GM23338 (cell line): Measurements from ENCODE around the gene MYO5A. TPM values are rescaled to one million over a fixed set of nuclear protein-coding genes. Genes with fewer than 3 reads are reported as not detected.

Source experiments
- ATAC-seq: fragments of 200-7000 bp; cut with Tn5 transposase; 3 replicates; pipeline ENCODE4 v1.9.1; 2020
- DNase-seq: peaks from one replicate; pipeline ENCODE4 v3.0.0-alpha.2; 2015; ENCODE audit warnings: low spot score
- H2AFZ ChIP-seq: fragments of 200-600 bp; sonication (generic); 2 replicates; pipeline ENCODE4 v1.8.0; 2016; ENCODE audit warnings: antibody characterized with exemption, mild to moderate bottlenecking, moderate library complexity
- H3F3A ChIP-seq: fragments of 200-600 bp; sonication (generic); replicated peaks from 2 replicates; pipeline ENCODE4 v1.8.0; 2017; ENCODE audit warnings: antibody characterized with exemption, mixed run types, low read depth
- H3K27ac ChIP-seq: fragments of 200-600 bp; sonication (generic); 2 replicates; pipeline ENCODE4 v1.6.1; 2016; ENCODE audit warnings: low read depth
- H3K27me3 ChIP-seq: fragments of 200-600 bp; sonication (generic); 2 replicates; pipeline ENCODE4 v1.8.0; 2016; ENCODE audit warnings: mild to moderate bottlenecking, mixed run types, moderate library complexity; ENCODE audit not compliant: insufficient read depth
- H3K36me3 ChIP-seq: fragments of 200-600 bp; sonication (generic); 2 replicates; pipeline ENCODE4 v1.8.0; 2016; ENCODE audit warnings: mild to moderate bottlenecking; ENCODE audit not compliant: insufficient read depth
- H3K4me1 ChIP-seq: fragments of 200-600 bp; sonication (generic); 2 replicates; pipeline ENCODE4 v1.8.0; 2016; ENCODE audit warnings: mild to moderate bottlenecking, moderate library complexity; ENCODE audit not compliant: insufficient read depth
- H3K4me2 ChIP-seq: fragments of 200-600 bp; sonication (generic); 2 replicates; pipeline ENCODE4 v1.7.1; 2017; ENCODE audit warnings: mixed run types
- H3K4me3 ChIP-seq: fragments of 200-600 bp; sonication (generic); 2 replicates; pipeline ENCODE4 v1.6.1; 2016; ENCODE audit warnings: mixed run types
- H3K79me2 ChIP-seq: fragments of 200-600 bp; sonication (generic); replicated peaks from 2 replicates; pipeline ENCODE4 v1.8.0; 2017; ENCODE audit warnings: mild to moderate bottlenecking; ENCODE audit not compliant: insufficient read depth
- H3K9me2 ChIP-seq: fragments of 200-600 bp; sonication (generic); 2 replicates; pipeline ENCODE4 v1.8.0; 2017; ENCODE audit not compliant: insufficient read depth
- H4K20me1 ChIP-seq: fragments of 200-600 bp; sonication (generic); replicated peaks from 2 replicates; pipeline ENCODE4 v1.8.0; 2017; ENCODE audit warnings: mild to moderate bottlenecking; ENCODE audit not compliant: insufficient read depth
- H3K27ac Mint-ChIP-seq: 2 replicates; pipeline ENCODE4 v1.8.0; 2020; ENCODE audit warnings: inconsistent platforms, mild to moderate bottlenecking, moderate library complexity, mixed read lengths
- H3K27me3 Mint-ChIP-seq: 3 replicates; pipeline ENCODE4 v1.8.0; 2022; ENCODE audit warnings: low read depth, mild to moderate bottlenecking, moderate library complexity, mixed read lengths, inconsistent platforms; ENCODE audit not compliant: insufficient read depth, poor library complexity
- H3K36me3 Mint-ChIP-seq: 3 replicates; pipeline ENCODE4 v1.8.0; 2021; ENCODE audit warnings: low read depth, mild to moderate bottlenecking, inconsistent platforms, moderate library complexity, mixed read lengths
- H3K4me1 Mint-ChIP-seq: 3 replicates; pipeline ENCODE4 v1.8.0; 2020; ENCODE audit warnings: mild to moderate bottlenecking, inconsistent platforms, mixed read lengths
- H3K4me3 Mint-ChIP-seq: 3 replicates; pipeline ENCODE4 v1.8.0; 2021; ENCODE audit warnings: moderate library complexity, mild to moderate bottlenecking, inconsistent platforms, mixed read lengths
- H3K9me3 Mint-ChIP-seq: 3 replicates; pipeline ENCODE4 v1.8.0; 2020; ENCODE audit warnings: moderate library complexity, mild to moderate bottlenecking, inconsistent platforms, mixed read lengths
- CREB1 ChIP-seq: fragments of 250-450 bp; sonication (Bioruptor Pico); IDR thresholded peaks from 2 replicates; pipeline ENCODE4 v1.5.0; 2020; ENCODE audit warnings: low read depth, mild to moderate bottlenecking, moderate library complexity
- EZH2phosphoT487 ChIP-seq: fragments of 200-600 bp; sonication (generic); IDR thresholded peaks from one replicate; pipeline ENCODE4 v1.8.1; 2018; ENCODE audit warnings: antibody characterized with exemption; ENCODE audit not compliant: unreplicated experiment
- JUNB ChIP-seq: IDR thresholded peaks from one replicate; pipeline ENCODE4 v1.6.1; 2016; ENCODE audit warnings: antibody characterized with exemption; ENCODE audit not compliant: unreplicated experiment
- NANOG ChIP-seq: IDR thresholded peaks from 2 replicates; pipeline ENCODE4 v1.6.1; 2016; ENCODE audit warnings: antibody characterized with exemption, borderline replicate concordance
- POLR2AphosphoS5 ChIP-seq: IDR thresholded peaks from 2 replicates; pipeline ENCODE4 v1.6.1; 2016; ENCODE audit warnings: antibody characterized with exemption, low read depth
- STAT1 ChIP-seq: IDR thresholded peaks from one replicate; pipeline ENCODE4 v1.6.1; 2016; ENCODE audit warnings: antibody characterized with exemption; ENCODE audit not compliant: unreplicated experiment
- ZNF114 ChIP-seq: fragments of 250-450 bp; sonication (Bioruptor Pico); IDR thresholded peaks from 2 replicates; pipeline ENCODE4 v1.5.0; 2020; ENCODE audit warnings: mild to moderate bottlenecking, moderate library complexity
- ZNF331 ChIP-seq: fragments of 250-450 bp; sonication (Bioruptor Pico); IDR thresholded peaks from 2 replicates; pipeline ENCODE4 v1.5.0; 2020; ENCODE audit warnings: low read depth, mild to moderate bottlenecking, moderate library complexity
- polyA plus RNA-seq: library from polyadenylated mRNA; unstranded; fragments of >200 nt; fragmentation: Nextera tagmentation; extraction: Ambion mirVana; gene quantifications from 2 replicates; pipeline ENCODE4 v1.2.1, GENCODE V29; 2016
- total RNA-seq: library from RNA; depleted of rRNA; stranded (reverse); fragments of >200 nt; shearing (Covaris generic); gene quantifications from 2 replicates; pipeline ENCODE4 v1.2.3, GENCODE V29; 2014
- TF ChIP-seq, protein P1 (sequence below), 2 experiments: fragments of 200-600 bp in 1 of 2; sonication (generic) in 1 of 2; conservative IDR thresholded peaks; 2 replicates each; pipeline versions ENCODE4 v1.5.1 to v1.6.1; 2016 to 2017; ENCODE audit warnings: antibody characterized with exemption in 2 of 2, low read depth in 2 of 2, mild to moderate bottlenecking in 2 of 2, moderate library complexity in 1 of 2
- TF ChIP-seq, protein P2 (sequence below): IDR thresholded peaks from one replicate; pipeline ENCODE4 v1.6.1; 2018; ENCODE audit warnings: antibody characterized with exemption; ENCODE audit not compliant: unreplicated experiment
- TF ChIP-seq, protein P3 (sequence below): IDR thresholded peaks from 2 replicates; pipeline ENCODE4 v1.6.1; 2016; ENCODE audit warnings: antibody characterized with exemption

MYO5A gene
- total and polyA plus RNA-seq, 2 experiments from 2014 or later = 5.7 to 31.8 TPM

DNA sequence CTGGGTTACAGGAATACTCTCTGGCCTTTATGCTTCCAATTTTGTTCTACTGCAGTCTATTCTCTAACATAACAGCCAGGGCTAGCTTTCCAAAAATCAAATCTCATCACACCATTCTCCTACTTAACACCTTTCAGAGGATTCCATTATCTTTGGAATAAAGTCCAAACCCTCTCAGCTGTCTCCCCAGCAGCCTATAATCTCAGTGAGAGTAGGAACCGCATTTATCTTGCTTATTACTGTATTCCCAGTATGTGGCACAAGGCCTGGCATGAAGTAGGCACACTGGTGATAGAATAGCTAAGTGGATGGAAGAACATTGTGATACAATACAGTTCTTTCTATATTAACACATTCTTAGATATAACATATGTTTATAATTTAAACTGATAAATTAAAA lies 184.1 kb downstream of the MYO5A start:
- ATAC-seq = no peak
- peaks cover 20% of the 10 kb centered on the region for H3K4me1 ChIP-seq
- no peak overlapping the region for H3K4me3 ChIP-seq
- Mint-ChIP-seq H3K27me3 (peaks cover 3% of the 10 kb centered on the region), H3K4me1 (peaks cover 19% of the 10 kb centered on the region), H3K4me3 (no peak overlapping the region), H3K27ac (no peak overlapping the region), H3K9me3 (no peaks in the 10 kb centered on the region), H3K36me3 (peaks cover 5% of the 10 kb centered on the region; the same call in 1 of the 3 replicates)
- TF ChIP-seq STAT1 = no peak
- TF ChIP-seq, protein P1, sequence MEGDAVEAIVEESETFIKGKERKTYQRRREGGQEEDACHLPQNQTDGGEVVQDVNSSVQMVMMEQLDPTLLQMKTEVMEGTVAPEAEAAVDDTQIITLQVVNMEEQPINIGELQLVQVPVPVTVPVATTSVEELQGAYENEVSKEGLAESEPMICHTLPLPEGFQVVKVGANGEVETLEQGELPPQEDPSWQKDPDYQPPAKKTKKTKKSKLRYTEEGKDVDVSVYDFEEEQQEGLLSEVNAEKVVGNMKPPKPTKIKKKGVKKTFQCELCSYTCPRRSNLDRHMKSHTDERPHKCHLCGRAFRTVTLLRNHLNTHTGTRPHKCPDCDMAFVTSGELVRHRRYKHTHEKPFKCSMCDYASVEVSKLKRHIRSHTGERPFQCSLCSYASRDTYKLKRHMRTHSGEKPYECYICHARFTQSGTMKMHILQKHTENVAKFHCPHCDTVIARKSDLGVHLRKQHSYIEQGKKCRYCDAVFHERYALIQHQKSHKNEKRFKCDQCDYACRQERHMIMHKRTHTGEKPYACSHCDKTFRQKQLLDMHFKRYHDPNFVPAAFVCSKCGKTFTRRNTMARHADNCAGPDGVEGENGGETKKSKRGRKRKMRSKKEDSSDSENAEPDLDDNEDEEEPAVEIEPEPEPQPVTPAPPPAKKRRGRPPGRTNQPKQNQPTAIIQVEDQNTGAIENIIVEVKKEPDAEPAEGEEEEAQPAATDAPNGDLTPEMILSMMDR (conservative IDR thresholded peaks at IDR 0.05; ENCODE audit: low read depth in 2 of 2) = no peak
- no peaks in the 10 kb centered on the region for H3K27me3 ChIP-seq
- no peak overlapping the region for H2AFZ ChIP-seq
- H3K36me3 ChIP-seq = no peaks in the 10 kb centered on the region
- H3F3A ChIP-seq = no peaks in the 10 kb centered on the region
- no peak overlapping the region for H3K4me2 ChIP-seq
- H3K79me2 ChIP-seq = no peaks in the 10 kb centered on the region
- no peaks in the 10 kb centered on the region for H4K20me1 ChIP-seq
- no peak overlapping the region for H3K27ac ChIP-seq
- no peak for DNase-seq
- no peaks in the 10 kb centered on the region for H3K9me2 ChIP-seq

DNA sequence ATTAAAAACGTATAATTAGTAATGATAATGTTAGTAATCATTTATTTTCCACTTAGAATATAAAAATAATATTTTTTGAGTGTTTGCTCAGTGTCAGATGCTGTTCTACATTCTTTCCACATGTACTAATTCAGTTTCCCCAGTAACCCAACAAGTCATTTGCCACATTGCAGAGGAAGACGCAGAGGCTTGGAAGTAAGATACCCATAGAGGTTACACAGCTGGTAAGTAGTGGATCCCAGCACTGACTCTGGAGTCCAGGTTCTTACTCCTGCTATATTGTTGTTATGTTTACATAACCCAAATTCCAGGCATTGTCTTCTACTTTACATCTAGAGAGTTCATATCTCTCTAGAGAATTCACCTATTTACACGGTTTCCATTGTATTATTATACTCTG lies 184.8 kb downstream of the MYO5A start:
- Histone ChIP-seq H3F3A (no peaks in the 10 kb centered on the region), H2AFZ (no peak overlapping the region), H3K79me2 (no peaks in the 10 kb centered on the region), H3K9me2 (no peaks in the 10 kb centered on the region), H4K20me1 (no peaks in the 10 kb centered on the region), H3K27ac (no peak overlapping the region), H3K4me1 (peaks cover 26% of the 10 kb centered on the region), H3K27me3 (no peaks in the 10 kb centered on the region), H3K4me2 (no peak overlapping the region), H3K4me3 (no peak overlapping the region), H3K36me3 (no peaks in the 10 kb centered on the region)
- Mint-ChIP-seq H3K9me3 (no peaks in the 10 kb centered on the region), H3K27me3 (peaks cover 3% of the 10 kb centered on the region), H3K27ac (no peak overlapping the region), H3K4me3 (no peak overlapping the region), H3K4me1 (peaks cover 24% of the 10 kb centered on the region), H3K36me3 (peaks cover 5% of the 10 kb centered on the region; the same call in 1 of the 3 replicates)
- TF ChIP-seq, protein P1 (conservative IDR thresholded peaks at IDR 0.05; ENCODE audit: low read depth in 2 of 2) = no peak
- no peak for TF ChIP-seq NANOG
- TF ChIP-seq, protein P2, sequence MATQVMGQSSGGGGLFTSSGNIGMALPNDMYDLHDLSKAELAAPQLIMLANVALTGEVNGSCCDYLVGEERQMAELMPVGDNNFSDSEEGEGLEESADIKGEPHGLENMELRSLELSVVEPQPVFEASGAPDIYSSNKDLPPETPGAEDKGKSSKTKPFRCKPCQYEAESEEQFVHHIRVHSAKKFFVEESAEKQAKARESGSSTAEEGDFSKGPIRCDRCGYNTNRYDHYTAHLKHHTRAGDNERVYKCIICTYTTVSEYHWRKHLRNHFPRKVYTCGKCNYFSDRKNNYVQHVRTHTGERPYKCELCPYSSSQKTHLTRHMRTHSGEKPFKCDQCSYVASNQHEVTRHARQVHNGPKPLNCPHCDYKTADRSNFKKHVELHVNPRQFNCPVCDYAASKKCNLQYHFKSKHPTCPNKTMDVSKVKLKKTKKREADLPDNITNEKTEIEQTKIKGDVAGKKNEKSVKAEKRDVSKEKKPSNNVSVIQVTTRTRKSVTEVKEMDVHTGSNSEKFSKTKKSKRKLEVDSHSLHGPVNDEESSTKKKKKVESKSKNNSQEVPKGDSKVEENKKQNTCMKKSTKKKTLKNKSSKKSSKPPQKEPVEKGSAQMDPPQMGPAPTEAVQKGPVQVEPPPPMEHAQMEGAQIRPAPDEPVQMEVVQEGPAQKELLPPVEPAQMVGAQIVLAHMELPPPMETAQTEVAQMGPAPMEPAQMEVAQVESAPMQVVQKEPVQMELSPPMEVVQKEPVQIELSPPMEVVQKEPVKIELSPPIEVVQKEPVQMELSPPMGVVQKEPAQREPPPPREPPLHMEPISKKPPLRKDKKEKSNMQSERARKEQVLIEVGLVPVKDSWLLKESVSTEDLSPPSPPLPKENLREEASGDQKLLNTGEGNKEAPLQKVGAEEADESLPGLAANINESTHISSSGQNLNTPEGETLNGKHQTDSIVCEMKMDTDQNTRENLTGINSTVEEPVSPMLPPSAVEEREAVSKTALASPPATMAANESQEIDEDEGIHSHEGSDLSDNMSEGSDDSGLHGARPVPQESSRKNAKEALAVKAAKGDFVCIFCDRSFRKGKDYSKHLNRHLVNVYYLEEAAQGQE = no peak
- TF ChIP-seq POLR2AphosphoS5 = no peak
- TF ChIP-seq ZNF114 (CRISPR knock-in tag) = no peak
- no peak for TF ChIP-seq ZNF331
- TF ChIP-seq JUNB = no peak
- TF ChIP-seq STAT1 = no peak
- TF ChIP-seq CREB1 (CRISPR knock-in tag) = no peak
- TF ChIP-seq EZH2phosphoT487 = no peak
- TF ChIP-seq, protein P3, sequence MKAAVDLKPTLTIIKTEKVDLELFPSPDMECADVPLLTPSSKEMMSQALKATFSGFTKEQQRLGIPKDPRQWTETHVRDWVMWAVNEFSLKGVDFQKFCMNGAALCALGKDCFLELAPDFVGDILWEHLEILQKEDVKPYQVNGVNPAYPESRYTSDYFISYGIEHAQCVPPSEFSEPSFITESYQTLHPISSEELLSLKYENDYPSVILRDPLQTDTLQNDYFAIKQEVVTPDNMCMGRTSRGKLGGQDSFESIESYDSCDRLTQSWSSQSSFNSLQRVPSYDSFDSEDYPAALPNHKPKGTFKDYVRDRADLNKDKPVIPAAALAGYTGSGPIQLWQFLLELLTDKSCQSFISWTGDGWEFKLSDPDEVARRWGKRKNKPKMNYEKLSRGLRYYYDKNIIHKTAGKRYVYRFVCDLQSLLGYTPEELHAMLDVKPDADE = no peak
- no peak for DNase-seq
- no peak for ATAC-seq
